K562 (cell line): ENCODE measurements around the gene FMO5.

ENCODE experiments used
- EZH2 ChIP-seq: IDR thresholded peaks from 2 replicates; pipeline ENCODE4 v1.6.1; 2012; ENCODE audit warnings: low read depth, mild to moderate bottlenecking, inconsistent platforms, low read length, borderline replicate concordance
- POLR2AphosphoS5 ChIP-seq: IDR thresholded peaks from 2 replicates; pipeline ENCODE4 v1.6.1; 2011; ENCODE audit warnings: mild to moderate bottlenecking, low read depth, low read length, moderate library complexity; ENCODE audit not compliant: control insufficient read depth, insufficient read depth
- SMARCB1 ChIP-seq: IDR thresholded peaks from 2 replicates; pipeline ENCODE4 v1.6.1; 2011; ENCODE audit warnings: improper control_type of control experiment, low read depth; ENCODE audit not compliant: insufficient read length
- TF ChIP-seq, protein P1 (sequence below), 3 experiments: IDR thresholded peaks in 2 of 3; conservative IDR thresholded peaks in 1 of 3; 2 replicates each; pipeline ENCODE4 v1.5.1; 2011 to 2012; ENCODE audit warnings: low read length in 3 of 3, mild to moderate bottlenecking in 3 of 3, control low read depth in 2 of 3, improper control_type of control experiment in 1 of 3, inconsistent platforms in 1 of 3, low read depth in 1 of 3, mixed read lengths in 1 of 3, moderate library complexity in 1 of 3; ENCODE audit not compliant: insufficient read depth in 2 of 3

DNA sequence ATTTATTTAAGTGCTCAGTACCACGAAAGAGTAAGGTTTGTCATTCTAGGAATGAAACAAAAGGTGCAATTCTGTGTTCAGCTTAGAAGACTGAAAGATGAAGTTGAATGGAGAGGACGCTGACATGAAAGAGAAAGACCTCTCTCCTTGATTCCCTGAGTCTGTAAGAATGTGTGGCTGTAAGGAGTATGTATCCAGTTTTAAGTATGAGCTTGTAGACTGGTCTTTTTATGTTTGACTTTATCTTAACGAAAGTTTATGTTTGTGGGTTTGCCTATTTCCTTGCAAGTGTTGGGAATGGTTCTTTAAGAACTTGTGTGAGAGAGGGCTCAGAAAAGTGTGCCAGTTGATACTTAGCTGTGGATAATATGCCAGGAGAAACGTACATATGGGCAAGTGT lies 18.7 kb upstream of the FMO5 start:
- TF ChIP-seq SMARCB1 (no peak), POLR2AphosphoS5 (no peak), EZH2 (no peak)
- TF ChIP-seq, protein P1, sequence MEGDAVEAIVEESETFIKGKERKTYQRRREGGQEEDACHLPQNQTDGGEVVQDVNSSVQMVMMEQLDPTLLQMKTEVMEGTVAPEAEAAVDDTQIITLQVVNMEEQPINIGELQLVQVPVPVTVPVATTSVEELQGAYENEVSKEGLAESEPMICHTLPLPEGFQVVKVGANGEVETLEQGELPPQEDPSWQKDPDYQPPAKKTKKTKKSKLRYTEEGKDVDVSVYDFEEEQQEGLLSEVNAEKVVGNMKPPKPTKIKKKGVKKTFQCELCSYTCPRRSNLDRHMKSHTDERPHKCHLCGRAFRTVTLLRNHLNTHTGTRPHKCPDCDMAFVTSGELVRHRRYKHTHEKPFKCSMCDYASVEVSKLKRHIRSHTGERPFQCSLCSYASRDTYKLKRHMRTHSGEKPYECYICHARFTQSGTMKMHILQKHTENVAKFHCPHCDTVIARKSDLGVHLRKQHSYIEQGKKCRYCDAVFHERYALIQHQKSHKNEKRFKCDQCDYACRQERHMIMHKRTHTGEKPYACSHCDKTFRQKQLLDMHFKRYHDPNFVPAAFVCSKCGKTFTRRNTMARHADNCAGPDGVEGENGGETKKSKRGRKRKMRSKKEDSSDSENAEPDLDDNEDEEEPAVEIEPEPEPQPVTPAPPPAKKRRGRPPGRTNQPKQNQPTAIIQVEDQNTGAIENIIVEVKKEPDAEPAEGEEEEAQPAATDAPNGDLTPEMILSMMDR (IDR thresholded peaks at IDR 0.05 in 2 of 3, conservative IDR thresholded peaks at IDR 0.05 in 1 of 3; ENCODE audit: insufficient read depth in 2 of 3, low read depth in 1 of 3, low read length in 3 of 3): no peak
